IMR-90 (cell line): ENCODE results near the gene ASXL3. TPM values are rescaled to one million over a fixed set of nuclear protein-coding genes. Genes with fewer than 3 reads are reported as not detected.

Source experiments
- ATAC-seq: fragments of 200-7000 bp; cut with Tn5 transposase; 2 replicates; pipeline ENCODE4 v1.9.1; 2020; ENCODE audit warnings: low read depth, mild to moderate bottlenecking, moderate library complexity
- BruUV-seq: library from RNA; stranded (reverse); fragments of 400-500 nt; replicated peaks from 2 replicates; lab custom pipeline; 2021; lab: Mats Ljungman, UMichigan
- CTCF ChIA-PET: fragments of 300-600 bp; formaldehyde crosslinking; extraction: SDS; loops from one replicate; lab custom pipeline; 2021; ENCODE audit warnings: antibody characterized with exemption; lab: Yijun Ruan, JAX
- POLR2A ChIA-PET: fragments of 300-600 bp; sonication (Branson Sonifier 250); formaldehyde crosslinking; loops from one replicate; lab custom pipeline; 2022; ENCODE audit warnings: antibody characterized with exemption; ENCODE audit not compliant: unreplicated experiment; lab: Charles Lee
- DNase-seq: peaks from one replicate; pipeline ENCODE4 v3.0.0; 2013
- H2AFZ ChIP-seq: replicated peaks from 2 replicates; pipeline ENCODE3; 2013; ENCODE audit warnings: low read length, mild to moderate bottlenecking; ENCODE audit not compliant: poor library complexity
- H2AK5ac ChIP-seq: 2 replicates; pipeline ENCODE4 v1.6.1; 2013; ENCODE audit warnings: low read depth, low read length, inconsistent platforms
- H2AK9ac ChIP-seq: replicated peaks from 2 replicates; pipeline ENCODE3; 2013; ENCODE audit warnings: mild to moderate bottlenecking, low read depth, low read length, moderate library complexity; ENCODE audit not compliant: poor library complexity
- H2BK120ac ChIP-seq: 2 replicates; pipeline ENCODE4 v1.6.1; 2013; ENCODE audit warnings: low read depth, low read length, inconsistent platforms
- H2BK15ac ChIP-seq: 3 replicates; pipeline ENCODE4 v1.6.1; 2013; ENCODE audit warnings: low read depth, low read length, inconsistent platforms
- H2BK20ac ChIP-seq: 2 replicates; pipeline ENCODE4 v1.6.1; 2013; ENCODE audit warnings: low read depth, mild to moderate bottlenecking, inconsistent platforms, low read length, moderate library complexity
- H2BK5ac ChIP-seq: 2 replicates; pipeline ENCODE4 v1.6.1; 2013; ENCODE audit warnings: mild to moderate bottlenecking, low read depth, low read length, inconsistent platforms; ENCODE audit not compliant: poor library complexity, severe bottlenecking
- H3K14ac ChIP-seq: replicated peaks from 2 replicates; pipeline ENCODE4 v1.6.1; 2013; ENCODE audit warnings: low read depth, low read length, inconsistent platforms
- H3K18ac ChIP-seq: 2 replicates; pipeline ENCODE4 v1.6.1; 2013; ENCODE audit warnings: low read depth, low read length, control low read depth
- H3K23ac ChIP-seq: 2 replicates; pipeline ENCODE4 v1.6.1; 2013; ENCODE audit warnings: low read depth, low read length, inconsistent platforms
- H3K27ac ChIP-seq: 2 replicates; pipeline ENCODE4 v1.5.1; 2013; ENCODE audit warnings: mild to moderate bottlenecking, control low read depth, low read length; ENCODE audit not compliant: insufficient read depth
- H3K27me3 ChIP-seq: 2 replicates; pipeline ENCODE4 v1.6.1; 2013; ENCODE audit warnings: low read length; ENCODE audit not compliant: control insufficient read depth, insufficient read depth
- H3K36me3 ChIP-seq: 2 replicates; pipeline ENCODE4 v1.6.1; 2013; ENCODE audit warnings: low read length, mixed read lengths; ENCODE audit not compliant: control insufficient read depth, insufficient read depth
- H3K4ac ChIP-seq: 2 replicates; pipeline ENCODE4 v1.6.1; 2013; ENCODE audit warnings: low read depth, low read length, inconsistent platforms
- H3K4me1 ChIP-seq: 2 replicates; pipeline ENCODE4 v1.6.1; 2013; ENCODE audit warnings: low read length, mixed read lengths; ENCODE audit not compliant: control insufficient read depth, insufficient read depth
- H3K4me2 ChIP-seq: 2 replicates; pipeline ENCODE4 v1.6.1; 2013; ENCODE audit warnings: low read depth, mild to moderate bottlenecking, control low read depth, low read length, moderate library complexity
- H3K4me3 ChIP-seq: 2 replicates; pipeline ENCODE4 v1.5.1; 2013; ENCODE audit warnings: low read depth, mild to moderate bottlenecking, control low read depth, low read length, moderate library complexity; ENCODE audit not compliant: insufficient read depth
- H3K56ac ChIP-seq: 2 replicates; pipeline ENCODE4 v1.6.1; 2013; ENCODE audit warnings: low read length, inconsistent platforms; ENCODE audit not compliant: insufficient read depth; ENCODE audit errors: extremely low read depth
- H3K79me1 ChIP-seq, 2 experiments: 2 replicates each; pipeline ENCODE4 v1.6.1; 2013; ENCODE audit warnings: low read length in 2 of 2, inconsistent platforms in 1 of 2, low read depth in 1 of 2
- H3K9ac ChIP-seq: 2 replicates; pipeline ENCODE4 v1.6.1; 2013; ENCODE audit warnings: low read depth, low read length, control low read depth
- H3K9me1 ChIP-seq: 2 replicates; pipeline ENCODE4 v1.6.1; 2013; ENCODE audit warnings: low read length, inconsistent platforms; ENCODE audit not compliant: insufficient read depth
- H3K9me3 ChIP-seq: 2 replicates; pipeline ENCODE4 v1.6.1; 2013; ENCODE audit warnings: low read length; ENCODE audit not compliant: control insufficient read depth, insufficient read depth
- H4K20me1 ChIP-seq: 2 replicates; pipeline ENCODE4 v1.6.1; 2013; ENCODE audit warnings: low read length, inconsistent platforms; ENCODE audit not compliant: insufficient read depth
- H4K5ac ChIP-seq: 2 replicates; pipeline ENCODE4 v1.6.1; 2013; ENCODE audit warnings: mild to moderate bottlenecking, low read depth, low read length, control low read depth
- H4K8ac ChIP-seq, 2 experiments: 2 replicates each; pipeline ENCODE4 v1.6.1; 2013; ENCODE audit warnings: low read depth in 2 of 2, low read length in 2 of 2, control low read depth in 1 of 2, inconsistent platforms in 1 of 2
- H4K91ac ChIP-seq: 2 replicates; pipeline ENCODE4 v1.6.1; 2013; ENCODE audit warnings: low read depth, low read length, inconsistent platforms; ENCODE audit not compliant: insufficient read depth
- RCOR1 ChIP-seq: IDR thresholded peaks from 2 replicates; pipeline ENCODE4 v1.6.1; 2012; ENCODE audit warnings: mild to moderate bottlenecking, low read length, improper control_type of control experiment; ENCODE audit not compliant: insufficient replicate concordance
- RFX5 ChIP-seq: IDR thresholded peaks from 2 replicates; pipeline ENCODE4 v1.8.0; 2012; ENCODE audit warnings: low read depth, mild to moderate bottlenecking, low read length, moderate library complexity
- USF2 ChIP-seq: fragments of 150-350 bp; IDR thresholded peaks from 2 replicates; pipeline ENCODE4 v1.6.1; 2017; ENCODE audit warnings: mild to moderate bottlenecking, antibody characterized with exemption, low read length, low read depth
- WGBS, 2 experiments: methylation state at CpG; one replicate each; pipeline versions ENCODE4 v1.1.5 to v1.1.7; 2013; ENCODE audit warnings: missing lambda C conversion rate in 2 of 2; ENCODE audit not compliant: insufficient read length in 1 of 2; ENCODE audit errors: extremely low coverage in 2 of 2; 5-methylcytosine and 5-hydroxymethylcytosine counted together
- dilution Hi-C: fragments of 300-500 bp; cut with HindIII; formaldehyde crosslinking; loops from one replicate; pipeline ENCODE4 v1.14.3; 2018; ENCODE audit warnings: low sequenced_read_pairs; ENCODE audit not compliant: unreplicated experiment
- in situ Hi-C: fragments of 300-500 bp; cut with MboI; formaldehyde crosslinking; loops from 3 replicates; pipeline ENCODE4 v1.14.3; 2019; ENCODE audit warnings: low sequenced_read_pairs, inconsistent platforms, mixed read lengths
- intact Hi-C: fragments of 100-400 bp; cut with micrococcal nuclease; formaldehyde crosslinking; loops from 2 replicates; pipeline ENCODE4 v1.10.0; 2022
- polyA plus RNA-seq, 3 experiments: library from polyadenylated mRNA; depleted of rRNA; stranded (reverse); fragments of >200 nt; gene quantifications; 2 replicates each; pipeline ENCODE4 v1.2.3, GENCODE V29; 2012; ENCODE audit warnings: low replicate concordance in 1 of 3
- total RNA-seq: library from RNA; depleted of rRNA; stranded (reverse); fragments of >200 nt; gene quantifications from 2 replicates; pipeline ENCODE4 v1.2.3, GENCODE V29; 2012
- TF ChIP-seq, protein P1 (sequence below): conservative IDR thresholded peaks from 2 replicates; pipeline ENCODE4 v1.5.1; 2012; ENCODE audit warnings: mild to moderate bottlenecking, low read depth, low read length, improper control_type of control experiment

The ASXL3 gene
- total and polyA plus RNA-seq, 2 of the 4 experiments (the other 2 are of a cell fraction) = 0.03 to 0.54 TPM

DNA sequence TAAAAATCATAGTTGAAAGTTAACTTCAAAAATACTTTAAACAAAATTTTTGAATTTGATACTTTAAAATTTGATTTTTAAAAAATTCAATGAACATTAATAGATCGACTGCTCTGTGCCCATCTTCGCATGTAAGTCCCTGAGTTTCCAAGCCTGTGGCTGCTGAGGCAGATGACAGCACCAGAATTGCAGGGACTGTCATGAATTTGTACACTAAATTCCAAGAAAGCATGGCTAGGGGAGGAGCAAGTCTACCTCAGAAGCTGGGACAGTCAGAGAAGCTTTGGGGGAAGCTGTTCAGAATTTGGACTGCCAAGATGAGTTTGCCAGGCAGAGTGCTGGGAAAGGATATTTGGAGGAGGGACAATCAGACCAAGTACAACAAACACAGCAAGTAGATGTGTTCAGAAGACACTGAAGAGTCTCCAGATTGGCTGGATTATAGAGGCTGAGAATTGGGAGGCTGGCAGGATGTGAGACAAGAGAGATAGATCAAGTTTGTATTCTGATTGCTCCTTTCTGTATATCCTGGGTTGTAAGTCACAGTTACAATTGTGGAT is 79.0 kb downstream of the ASXL3 start:
- Histone ChIP-seq H2BK15ac (no peak overlapping the region), H4K8ac (no peak overlapping the region), H4K91ac (no peak overlapping the region), H3K27me3 (no peaks in the 10 kb centered on the region), H3K79me1 (no peaks in the 10 kb centered on the region), H2BK20ac (no peak overlapping the region), H3K4me1 (no peaks in the 10 kb centered on the region; the same call in 1 of the 2 replicates), H3K9ac (no peak overlapping the region), H2AFZ (no peak overlapping the region), H3K18ac (no peak overlapping the region), H3K23ac (no peak overlapping the region), H3K56ac (no peak overlapping the region), H3K9me3 (no peaks in the 10 kb centered on the region), H3K4me3 (no peak overlapping the region), H3K9me1 (no peaks in the 10 kb centered on the region), H3K4me2 (no peak overlapping the region), H3K4ac (no peak overlapping the region), H2BK120ac (no peak overlapping the region), H2AK9ac (no peak overlapping the region), H3K27ac (no peak overlapping the region), H2AK5ac (no peak overlapping the region), H4K20me1 (no peaks in the 10 kb centered on the region), H3K14ac (no peak overlapping the region), H2BK5ac (no peak overlapping the region), H4K5ac (no peak overlapping the region), H3K36me3 (no peaks in the 10 kb centered on the region)
- CTCF ChIA-PET = no interaction called here
- no TSS peak for BruUV-seq
- no CpG with 5 or more reads among the region's 2 CpGs for WGBS, 2 experiments
- POLR2A ChIA-PET = no interaction called here
- ATAC-seq (no peak), DNase-seq (no peak)
- TF ChIP-seq, protein P1, sequence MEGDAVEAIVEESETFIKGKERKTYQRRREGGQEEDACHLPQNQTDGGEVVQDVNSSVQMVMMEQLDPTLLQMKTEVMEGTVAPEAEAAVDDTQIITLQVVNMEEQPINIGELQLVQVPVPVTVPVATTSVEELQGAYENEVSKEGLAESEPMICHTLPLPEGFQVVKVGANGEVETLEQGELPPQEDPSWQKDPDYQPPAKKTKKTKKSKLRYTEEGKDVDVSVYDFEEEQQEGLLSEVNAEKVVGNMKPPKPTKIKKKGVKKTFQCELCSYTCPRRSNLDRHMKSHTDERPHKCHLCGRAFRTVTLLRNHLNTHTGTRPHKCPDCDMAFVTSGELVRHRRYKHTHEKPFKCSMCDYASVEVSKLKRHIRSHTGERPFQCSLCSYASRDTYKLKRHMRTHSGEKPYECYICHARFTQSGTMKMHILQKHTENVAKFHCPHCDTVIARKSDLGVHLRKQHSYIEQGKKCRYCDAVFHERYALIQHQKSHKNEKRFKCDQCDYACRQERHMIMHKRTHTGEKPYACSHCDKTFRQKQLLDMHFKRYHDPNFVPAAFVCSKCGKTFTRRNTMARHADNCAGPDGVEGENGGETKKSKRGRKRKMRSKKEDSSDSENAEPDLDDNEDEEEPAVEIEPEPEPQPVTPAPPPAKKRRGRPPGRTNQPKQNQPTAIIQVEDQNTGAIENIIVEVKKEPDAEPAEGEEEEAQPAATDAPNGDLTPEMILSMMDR = no peak
- no peak for TF ChIP-seq RFX5
- no peak for TF ChIP-seq USF2
- TF ChIP-seq RCOR1 = no peak
- in situ Hi-C loops (no loop called here), dilution Hi-C loops (no loop called here), intact Hi-C loops (no loop called here)
